ENCODE data around the gene MIP.

MIP gene

DNA sequence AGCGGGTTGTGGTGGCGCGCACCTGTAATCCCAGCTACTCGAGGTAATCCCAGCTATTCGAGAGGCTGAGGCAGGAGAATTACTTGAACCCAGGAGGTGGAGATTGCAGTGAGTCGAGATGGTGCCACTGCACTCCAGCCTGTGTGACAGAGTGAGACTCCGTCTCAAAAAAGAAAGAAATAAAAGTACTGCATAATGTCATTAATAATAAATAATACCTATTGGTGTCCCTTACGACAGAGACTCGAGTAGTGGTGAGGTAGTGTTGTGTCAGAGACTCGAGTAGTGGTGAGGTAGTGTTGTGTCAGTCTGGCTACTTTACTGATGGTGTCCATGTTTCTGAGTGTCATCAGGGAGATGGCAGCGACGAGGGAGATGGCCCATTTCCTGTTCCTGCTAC lies 32.2 kb upstream of the MIP start:
- H3K4me1 ChIP-seq (ENCODE audit: control insufficient read depth, insufficient read depth, low read length), result peaks cover 11% of the 10 kb centered on the region
- H3K9ac ChIP-seq (ENCODE audit: low read length), result no peak overlapping the region
- DNase-seq (ENCODE audit: low read depth), result no peak
- H3K9me3 ChIP-seq (ENCODE audit: control insufficient read depth, low read length), result peaks cover 3% of the 10 kb centered on the region
- H3K27me3 ChIP-seq (replicated peaks; ENCODE audit: control insufficient read depth, insufficient read depth, low read length), result peaks cover 44% of the 10 kb centered on the region
- H3K36me3 ChIP-seq (ENCODE audit: control insufficient read depth, insufficient read depth, low read length, severe bottlenecking), result no peaks in the 10 kb centered on the region
- no peak overlapping the region for H3K4me3 ChIP-seq (ENCODE audit: low read length)

DNA sequence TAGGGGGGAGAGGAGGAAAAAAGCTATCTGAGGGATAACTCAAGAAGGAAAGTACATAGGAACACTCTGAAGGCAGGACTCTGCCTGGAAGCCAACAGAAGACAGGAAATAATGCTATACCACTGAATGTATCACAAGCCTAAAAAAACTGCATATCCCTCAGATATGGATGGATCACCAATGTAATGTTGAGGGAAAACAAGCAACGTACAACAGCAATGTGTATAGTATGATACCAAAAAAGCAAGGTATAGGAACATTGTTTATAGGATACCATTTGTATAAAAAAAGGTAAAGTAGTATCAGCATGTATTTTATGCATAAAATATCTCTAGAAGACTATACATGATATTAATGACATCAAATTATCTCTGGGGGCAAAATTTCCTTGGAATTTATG lies 30.1 kb upstream of the MIP start:
- peaks cover 11% of the 10 kb centered on the region for H3K4me1 ChIP-seq (ENCODE audit: control insufficient read depth, insufficient read depth, low read length)
- H3K9ac ChIP-seq (ENCODE audit: low read length), result no peak overlapping the region
- no peak overlapping the region for H3K4me3 ChIP-seq (ENCODE audit: low read length)
- no peaks in the 10 kb centered on the region for H3K36me3 ChIP-seq (ENCODE audit: control insufficient read depth, insufficient read depth, low read length, severe bottlenecking)
- H3K9me3 ChIP-seq (ENCODE audit: control insufficient read depth, low read length), result peaks cover 3% of the 10 kb centered on the region
- DNase-seq (ENCODE audit: low read depth), result no peak
- H3K27me3 ChIP-seq (replicated peaks; ENCODE audit: control insufficient read depth, insufficient read depth, low read length), result peaks cover 24% of the 10 kb centered on the region

DNA sequence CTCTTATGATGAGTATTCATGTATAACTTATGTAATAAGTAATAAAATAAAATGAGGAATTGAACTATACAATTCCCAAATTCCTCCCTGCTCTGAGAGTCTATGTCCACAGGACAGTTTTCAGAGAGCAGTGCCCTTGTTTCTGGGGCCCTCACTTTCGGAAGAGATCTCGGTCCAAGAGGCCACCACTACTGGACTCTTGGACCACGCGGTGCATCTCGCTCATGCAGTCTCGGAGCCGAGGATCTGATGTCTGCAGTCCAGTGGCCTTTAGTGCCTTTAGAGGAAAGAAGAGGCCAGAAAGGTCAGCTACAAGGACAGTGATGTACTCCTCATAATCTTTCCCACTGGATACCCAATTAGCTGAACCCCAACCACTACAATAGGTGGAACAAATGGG lies 25.2 kb upstream of the MIP start:
- Histone ChIP-seq H3K9ac (ENCODE audit: low read length) (no peak overlapping the region), H3K36me3 (ENCODE audit: control insufficient read depth, insufficient read depth, low read length, severe bottlenecking) (no peaks in the 10 kb centered on the region), H3K4me3 (ENCODE audit: low read length) (no peak overlapping the region), H3K9me3 (ENCODE audit: control insufficient read depth, low read length) (no peaks in the 10 kb centered on the region), H3K4me1 (ENCODE audit: control insufficient read depth, insufficient read depth, low read length) (no peaks in the 10 kb centered on the region), H3K27me3 (replicated peaks; ENCODE audit: control insufficient read depth, insufficient read depth, low read length) (no peaks in the 10 kb centered on the region)
- no peak for DNase-seq (ENCODE audit: low read depth)

DNA sequence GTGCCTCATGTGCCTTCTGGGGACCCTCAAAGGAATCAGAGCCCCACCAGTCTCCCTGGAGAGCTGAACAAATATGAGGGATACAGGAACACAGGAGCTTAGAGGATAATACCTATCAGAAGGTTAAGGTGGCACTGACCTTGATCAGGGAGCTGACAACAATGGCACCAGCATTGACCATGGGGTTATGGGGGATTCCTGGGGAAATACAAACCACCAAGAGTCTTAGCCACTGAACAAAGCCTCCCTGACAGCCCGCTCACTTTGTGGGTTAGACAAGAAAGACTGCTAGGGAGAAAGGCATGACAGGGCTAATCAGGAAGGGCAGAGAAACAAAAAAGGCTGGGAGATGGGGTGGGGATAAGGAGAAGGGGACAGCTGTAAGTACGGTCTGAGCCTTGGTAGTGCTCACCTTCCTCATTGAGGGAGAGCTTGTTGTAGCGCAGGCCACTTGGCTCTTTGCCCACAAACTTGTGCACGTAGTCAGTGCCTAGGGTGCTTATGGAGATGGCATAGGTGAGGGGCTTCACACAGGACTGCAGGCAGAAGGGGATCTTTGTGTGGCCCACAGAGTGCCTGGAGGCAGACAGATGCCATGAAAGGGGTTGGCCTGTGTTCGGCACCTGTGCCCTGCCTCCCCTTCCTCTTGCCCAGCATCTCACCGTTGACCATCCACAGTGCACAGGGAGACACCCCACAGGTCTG lies 23.2 kb upstream of the MIP start:
- Histone ChIP-seq H3K9me3 (ENCODE audit: control insufficient read depth, low read length) (no peaks in the 10 kb centered on the region), H3K4me1 (ENCODE audit: control insufficient read depth, insufficient read depth, low read length) (no peaks in the 10 kb centered on the region), H3K27me3 (replicated peaks; ENCODE audit: control insufficient read depth, insufficient read depth, low read length) (no peaks in the 10 kb centered on the region), H3K36me3 (ENCODE audit: control insufficient read depth, insufficient read depth, low read length, severe bottlenecking) (no peaks in the 10 kb centered on the region), H3K9ac (ENCODE audit: low read length) (no peak overlapping the region), H3K4me3 (ENCODE audit: low read length) (no peak overlapping the region)
- DNase-seq (ENCODE audit: low read depth), result no peak

DNA sequence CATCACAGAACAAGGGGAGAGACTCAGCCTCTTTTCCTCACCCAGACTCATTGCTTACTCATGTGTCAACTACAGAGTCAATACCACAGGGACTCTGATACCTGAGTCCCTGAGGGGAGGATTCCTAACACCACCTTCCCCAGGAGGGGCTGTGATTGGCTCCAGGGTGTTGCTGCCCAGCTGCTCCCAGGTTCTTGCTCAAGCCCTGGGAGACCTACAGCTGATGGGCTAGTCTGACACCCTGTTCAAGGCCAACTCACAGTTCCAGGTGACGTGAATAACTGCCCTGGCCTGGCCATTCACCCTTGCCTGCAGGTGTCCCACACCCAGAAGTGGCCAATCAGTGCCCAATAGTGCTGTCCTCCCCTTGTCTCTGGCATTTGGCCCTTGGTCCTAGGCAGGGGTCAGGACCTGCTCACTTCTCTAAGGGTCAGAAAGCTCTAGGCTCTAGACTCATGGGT lies 22.5 kb upstream of the MIP start:
- no peaks in the 10 kb centered on the region for H3K4me1 ChIP-seq (ENCODE audit: control insufficient read depth, insufficient read depth, low read length)
- no peak overlapping the region for H3K4me3 ChIP-seq (ENCODE audit: low read length)
- no peaks in the 10 kb centered on the region for H3K36me3 ChIP-seq (ENCODE audit: control insufficient read depth, insufficient read depth, low read length, severe bottlenecking)
- H3K27me3 ChIP-seq (replicated peaks; ENCODE audit: control insufficient read depth, insufficient read depth, low read length), result no peaks in the 10 kb centered on the region
- no peaks in the 10 kb centered on the region for H3K9me3 ChIP-seq (ENCODE audit: control insufficient read depth, low read length)
- DNase-seq (ENCODE audit: low read depth), result no peak
- no peak overlapping the region for H3K9ac ChIP-seq (ENCODE audit: low read length)

DNA sequence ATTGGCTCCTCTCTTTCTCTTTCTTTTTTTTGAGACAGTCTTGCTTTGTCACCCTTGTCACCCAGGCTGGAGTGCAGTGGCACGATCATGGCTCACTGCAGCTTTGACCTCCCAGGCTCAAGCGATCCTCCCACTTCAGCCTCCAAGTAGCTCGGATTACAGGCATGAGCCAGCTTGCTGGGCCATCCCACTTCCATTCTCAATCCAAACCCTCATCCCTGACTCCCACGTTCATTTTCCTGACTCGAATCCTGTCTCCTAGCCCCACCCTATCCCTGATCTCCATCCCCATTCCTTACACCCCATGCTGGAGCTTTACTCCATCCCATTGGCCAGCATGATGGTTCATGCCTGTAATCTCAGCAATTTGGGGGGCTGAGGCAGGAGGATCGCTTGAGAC lies 21.7 kb upstream of the MIP start:
- Histone ChIP-seq H3K4me3 (ENCODE audit: low read length) (no peak overlapping the region), H3K9me3 (ENCODE audit: control insufficient read depth, low read length) (no peaks in the 10 kb centered on the region), H3K36me3 (ENCODE audit: control insufficient read depth, insufficient read depth, low read length, severe bottlenecking) (no peaks in the 10 kb centered on the region), H3K27me3 (replicated peaks; ENCODE audit: control insufficient read depth, insufficient read depth, low read length) (no peaks in the 10 kb centered on the region), H3K9ac (ENCODE audit: low read length) (no peak overlapping the region), H3K4me1 (ENCODE audit: control insufficient read depth, insufficient read depth, low read length) (no peaks in the 10 kb centered on the region)
- no peak for DNase-seq (ENCODE audit: low read depth)

DNA sequence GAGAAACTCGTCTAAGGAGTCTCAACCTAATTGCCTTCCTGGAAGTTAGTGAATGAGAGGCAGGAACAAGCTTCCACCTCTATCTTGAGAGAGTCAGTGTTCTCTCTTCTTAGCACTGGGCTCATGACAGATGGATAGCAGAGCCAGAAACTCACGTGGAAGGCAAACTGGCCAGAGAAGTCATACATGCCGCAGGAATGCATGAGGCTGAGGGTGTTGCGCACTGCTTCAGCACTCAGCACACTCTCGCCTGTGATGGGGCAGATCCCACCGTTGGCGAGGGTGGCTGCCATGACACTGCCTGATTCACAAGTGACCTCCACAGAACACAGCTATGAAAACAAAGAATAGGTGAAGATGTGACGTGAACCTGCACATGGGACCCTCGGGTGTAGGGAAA lies 19.9 kb upstream of the MIP start:
- H3K4me3 ChIP-seq (ENCODE audit: low read length), result no peak overlapping the region
- no peaks in the 10 kb centered on the region for H3K36me3 ChIP-seq (ENCODE audit: control insufficient read depth, insufficient read depth, low read length, severe bottlenecking)
- H3K4me1 ChIP-seq (ENCODE audit: control insufficient read depth, insufficient read depth, low read length), result peaks cover 6% of the 10 kb centered on the region
- no peaks in the 10 kb centered on the region for H3K9me3 ChIP-seq (ENCODE audit: control insufficient read depth, low read length)
- no peak overlapping the region for H3K9ac ChIP-seq (ENCODE audit: low read length)
- no peaks in the 10 kb centered on the region for H3K27me3 ChIP-seq (replicated peaks; ENCODE audit: control insufficient read depth, insufficient read depth, low read length)
- no peak for DNase-seq (ENCODE audit: low read depth)

DNA sequence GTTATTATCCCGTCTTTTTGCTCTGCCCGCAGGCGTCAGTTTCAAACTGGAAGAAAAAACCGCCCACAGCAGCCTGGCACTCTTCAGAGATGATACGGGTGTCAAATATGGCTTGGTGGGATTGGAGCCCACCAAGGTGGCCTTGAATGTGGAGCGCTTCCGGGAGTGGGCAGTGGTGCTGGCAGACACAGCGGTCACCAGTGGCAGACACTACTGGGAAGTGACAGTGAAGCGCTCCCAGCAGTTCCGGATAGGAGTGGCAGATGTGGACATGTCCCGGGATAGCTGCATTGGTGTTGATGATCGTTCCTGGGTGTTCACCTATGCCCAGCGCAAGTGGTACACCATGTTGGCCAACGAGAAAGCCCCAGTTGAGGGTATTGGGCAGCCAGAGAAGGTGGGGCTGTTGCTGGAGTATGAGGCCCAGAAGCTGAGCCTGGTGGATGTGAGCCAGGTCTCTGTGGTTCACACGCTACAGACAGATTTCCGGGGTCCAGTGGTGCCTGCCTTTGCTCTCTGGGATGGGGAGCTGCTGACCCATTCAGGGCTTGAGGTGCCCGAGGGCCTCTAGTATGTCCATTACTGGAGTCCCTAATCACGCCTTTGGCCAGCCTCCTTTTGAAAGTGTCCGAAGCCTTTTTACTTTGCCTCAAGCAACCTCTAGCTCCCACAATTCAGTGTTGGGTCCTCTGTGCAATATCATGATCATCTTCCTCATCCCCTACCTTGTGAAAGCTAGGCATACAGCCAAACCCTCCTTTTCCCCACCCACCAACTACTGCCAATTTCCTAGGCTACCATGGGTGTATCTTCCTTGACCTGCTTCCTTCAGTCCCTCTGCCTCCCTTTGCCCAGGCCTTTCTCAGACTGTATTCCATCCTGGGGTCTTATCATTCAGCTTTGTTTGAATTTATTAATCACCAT lies 14.8 kb upstream of the MIP start:
- H3K4me1 ChIP-seq (ENCODE audit: control insufficient read depth, insufficient read depth, low read length), result peaks cover 10% of the 10 kb centered on the region
- H3K9ac ChIP-seq (ENCODE audit: low read length), result peak overlapping the region; percentile 97
- no peaks in the 10 kb centered on the region for H3K27me3 ChIP-seq (replicated peaks; ENCODE audit: control insufficient read depth, insufficient read depth, low read length)
- H3K36me3 ChIP-seq (ENCODE audit: control insufficient read depth, insufficient read depth, low read length, severe bottlenecking), result no peaks in the 10 kb centered on the region
- no peaks in the 10 kb centered on the region for H3K9me3 ChIP-seq (ENCODE audit: control insufficient read depth, low read length)
- no peak for DNase-seq (ENCODE audit: low read depth)
- H3K4me3 ChIP-seq (ENCODE audit: low read length), result peak overlapping the region; percentile 97

DNA sequence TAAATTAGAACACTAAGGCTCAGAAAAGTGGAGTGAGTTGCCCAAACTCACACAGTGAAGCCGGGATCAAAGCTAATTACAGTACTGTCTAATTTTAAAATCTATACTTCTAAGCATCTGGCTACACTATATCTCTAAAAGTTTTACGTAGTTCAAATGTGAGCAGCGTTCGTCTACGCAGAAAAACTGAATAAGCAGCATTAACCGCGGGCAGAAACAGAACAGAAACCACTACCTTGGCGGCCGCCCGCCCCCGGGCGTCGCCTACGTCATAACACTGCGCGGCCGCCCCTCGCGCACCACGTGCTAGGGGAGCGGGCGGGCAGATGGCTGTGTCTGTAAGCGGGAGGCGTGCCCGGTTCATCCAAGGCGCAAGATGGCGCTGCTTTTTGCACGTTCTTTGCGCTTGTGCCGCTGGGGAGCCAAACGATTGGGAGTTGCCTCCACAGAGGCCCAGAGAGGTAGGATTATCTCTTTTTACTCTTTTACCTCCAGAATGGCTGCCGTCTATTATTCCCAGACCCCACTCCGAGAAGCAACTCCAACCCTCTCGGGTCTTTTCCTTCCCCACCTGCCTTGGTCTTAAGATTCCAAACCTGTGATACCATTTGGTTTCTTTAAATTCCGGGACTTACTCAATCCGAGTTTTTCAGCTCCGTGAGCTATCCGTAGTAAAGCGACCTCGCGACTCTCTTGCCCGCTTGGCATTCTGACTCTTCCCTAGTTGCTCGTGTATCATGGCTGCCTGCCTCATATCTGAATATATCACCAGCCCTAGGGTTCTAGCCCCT lies 14.0 kb upstream of the MIP start, which contains the start of gene SPRYD4:
Gene SPRYD4, plus strand, starts transcription at position 363 of the 791 bp plus-strand sequence. Its CDS starts 14 bp downstream, at position 377.
- DNase-seq (ENCODE audit: low read depth), result peak; percentile 97
- Histone ChIP-seq H3K4me1 (ENCODE audit: control insufficient read depth, insufficient read depth, low read length) (peaks cover 14% of the 10 kb centered on the region), H3K4me3 (ENCODE audit: low read length) (peak within 1 kb of the TSS; percentile 97), H3K9ac (ENCODE audit: low read length) (peak within 1 kb of the TSS; percentile 97), H3K36me3 (ENCODE audit: control insufficient read depth, insufficient read depth, low read length, severe bottlenecking) (no peaks in the 10 kb centered on the region), H3K9me3 (ENCODE audit: control insufficient read depth, low read length) (no peaks in the 10 kb centered on the region), H3K27me3 (replicated peaks; ENCODE audit: control insufficient read depth, insufficient read depth, low read length) (no peaks in the 10 kb centered on the region)

DNA sequence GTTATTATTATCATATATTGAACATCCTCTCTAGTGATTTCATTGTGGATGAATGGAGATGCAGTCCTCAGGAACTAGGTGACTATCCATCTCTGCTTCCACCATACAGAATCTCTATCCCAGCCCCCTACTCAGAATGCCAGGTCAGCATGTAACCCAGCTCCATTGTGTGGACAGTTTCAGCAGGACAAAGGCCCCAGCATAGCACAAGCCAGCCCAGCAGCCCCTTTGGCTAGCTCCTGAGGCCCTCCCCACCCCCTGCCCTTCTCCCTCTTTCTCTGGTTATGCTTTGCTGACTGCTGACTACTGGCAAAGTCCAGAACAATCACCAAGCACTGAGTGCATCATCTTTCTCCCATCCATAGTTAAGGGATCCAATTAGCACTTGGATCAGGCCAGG lies 8.1 kb upstream of the MIP start:
- Histone ChIP-seq H3K9ac (ENCODE audit: low read length) (peak overlapping the region; percentile 19), H3K36me3 (ENCODE audit: control insufficient read depth, insufficient read depth, low read length, severe bottlenecking) (no peaks in the 10 kb centered on the region), H3K9me3 (ENCODE audit: control insufficient read depth, low read length) (no peaks in the 10 kb centered on the region), H3K27me3 (replicated peaks; ENCODE audit: control insufficient read depth, insufficient read depth, low read length) (no peaks in the 10 kb centered on the region), H3K4me3 (ENCODE audit: low read length) (no peak overlapping the region), H3K4me1 (ENCODE audit: control insufficient read depth, insufficient read depth, low read length) (peaks cover 3% of the 10 kb centered on the region)
- no peak for DNase-seq (ENCODE audit: low read depth)

Data from adipocyte (in vitro differentiated cells).